Fibroblast of gingiva (primary cell): ENCODE measurements around the gene RAD18.

ENCODE experiments used
- DNase-seq: peaks from one replicate; pipeline ENCODE4 v3.0.0-alpha.2; 2011; ENCODE audit warnings: low read depth

The RAD18 gene

DNA sequence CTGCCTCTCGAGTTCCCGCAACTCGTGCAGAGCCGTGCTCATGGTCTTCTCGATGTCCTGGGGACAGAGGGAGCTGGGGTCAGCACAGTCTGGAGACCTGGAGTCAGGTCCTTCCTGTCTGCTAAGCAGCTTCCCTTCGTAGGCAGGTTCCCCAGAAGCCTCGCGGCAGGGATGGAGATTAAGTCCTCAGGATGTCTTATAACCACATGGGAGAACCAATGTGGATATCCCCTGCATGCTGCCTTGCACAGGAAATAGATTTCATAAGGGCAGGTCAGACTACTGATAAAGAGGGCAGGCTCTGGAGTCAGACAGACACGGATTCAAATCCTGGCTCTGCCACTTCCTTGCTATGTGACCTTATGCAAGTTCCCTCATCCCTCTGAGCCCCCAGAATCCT lies 22.6 kb upstream of the RAD18 start:
- DNase-seq: no peak

- DNase-seq: no peak
Observed at GRCh38 chr3:8985411-8985831, 22.1 kb upstream of the RAD18 start.

DNA sequence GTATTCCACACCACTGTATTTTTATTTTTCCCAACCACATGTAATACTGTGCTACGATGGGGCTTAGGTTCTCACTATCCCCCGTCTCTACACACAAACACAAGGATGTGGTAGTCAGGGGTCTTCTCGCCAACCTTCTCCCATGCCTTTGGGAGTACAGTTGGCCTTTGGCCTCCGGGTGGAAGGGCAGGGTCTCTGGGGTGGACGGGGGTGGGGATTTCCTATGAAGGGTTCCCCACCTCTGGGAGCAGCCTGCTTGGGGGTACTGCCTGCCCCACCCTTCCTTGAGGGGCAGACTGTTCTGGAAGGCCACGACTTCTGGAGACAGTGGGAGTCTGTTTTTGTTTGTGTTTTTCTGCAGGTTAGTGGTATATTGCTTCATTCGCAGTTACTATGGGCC lies 21.3 kb upstream of the RAD18 start:
- DNase-seq: no peak

DNA sequence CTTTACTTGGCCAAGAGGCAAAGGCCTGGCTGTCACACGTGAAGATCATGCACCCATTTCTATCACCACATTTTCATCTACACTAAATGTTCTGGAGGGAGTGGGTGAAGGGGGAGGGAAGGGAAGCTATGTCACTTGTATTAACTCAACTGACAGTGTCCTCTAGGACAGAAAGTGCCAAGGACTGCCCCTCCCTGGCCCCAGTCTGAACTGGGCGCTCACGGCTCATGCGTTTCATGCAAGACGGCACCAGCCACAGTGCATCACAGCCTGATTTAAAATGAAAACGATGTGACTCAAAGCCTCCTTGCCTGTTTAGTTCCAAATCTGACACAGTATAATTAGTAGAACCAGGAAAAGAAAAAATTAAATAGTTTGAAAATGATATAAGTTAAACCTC lies 20.8 kb upstream of the RAD18 start:
- DNase-seq: no peak

DNA sequence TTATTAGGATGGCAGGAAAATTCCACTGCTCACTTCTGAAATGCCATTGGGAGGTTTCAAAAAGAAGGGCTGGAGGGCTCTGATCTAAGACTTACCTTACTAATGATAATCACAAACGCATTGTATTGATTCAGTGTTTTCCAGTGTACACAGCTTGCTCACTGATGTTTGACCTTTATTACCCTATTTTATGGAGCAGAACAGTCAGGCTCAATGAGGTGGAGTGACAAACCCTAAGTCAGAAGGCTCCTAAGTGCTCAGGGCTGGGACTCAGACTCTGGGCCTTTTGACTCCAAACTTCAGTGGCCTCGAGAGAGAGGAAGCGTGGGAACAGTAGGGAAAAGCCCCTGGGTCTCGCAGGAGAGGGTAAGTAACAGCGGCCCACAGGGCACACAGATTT lies 20.3 kb upstream of the RAD18 start:
- DNase-seq: no peak

- DNase-seq: no peak
Observed at GRCh38 chr3:8983026-8983425, 19.8 kb upstream of the RAD18 start.

GRCh38 chr3:8982509-8982908 lies 19.2 kb upstream of the RAD18 start:
- no peak for DNase-seq

DNA sequence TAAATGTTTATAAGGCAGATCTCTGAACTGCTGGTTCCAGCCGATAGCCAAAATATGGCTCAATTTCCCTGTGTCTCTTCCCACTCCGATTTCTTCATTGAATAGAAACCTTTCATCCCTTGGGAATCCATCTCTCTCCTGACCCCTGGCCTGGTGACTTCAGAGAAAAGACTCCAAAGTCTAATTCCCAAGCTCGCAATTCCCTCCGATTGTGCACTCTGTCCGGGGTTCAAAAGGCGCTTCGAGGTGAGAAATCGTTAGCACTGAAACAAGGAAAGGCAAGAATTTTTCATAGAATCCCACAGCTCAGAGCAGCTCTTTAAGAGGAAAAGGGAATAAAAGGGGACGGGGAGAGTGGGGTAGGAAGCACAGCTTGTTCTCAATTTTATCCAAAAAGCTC lies 18.4 kb upstream of the RAD18 start:
- DNase-seq: no peak

DNA sequence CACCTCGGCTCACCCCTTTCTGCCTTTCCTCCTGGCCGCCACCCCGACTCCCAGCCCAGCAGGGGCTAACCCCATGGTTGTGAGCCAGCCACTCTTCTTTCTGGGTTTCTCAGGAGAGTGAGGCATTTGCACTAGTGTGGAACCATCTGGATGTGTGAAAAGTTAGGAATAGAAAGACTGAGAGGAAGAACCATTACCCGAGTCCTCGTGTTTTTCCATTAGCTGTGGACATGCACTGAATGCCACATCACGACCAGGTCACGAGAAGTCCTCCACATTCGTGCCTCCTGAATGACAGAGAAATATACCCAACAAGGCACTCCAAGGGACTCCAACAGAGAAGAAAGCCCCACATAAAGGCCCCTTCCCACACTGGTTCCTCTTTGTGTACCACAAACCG lies 18.0 kb upstream of the RAD18 start:
- DNase-seq: no peak

GRCh38 chr3:8980756-8981257 lies 17.5 kb upstream of the RAD18 start:
- DNase-seq: peak; percentile 51

DNA sequence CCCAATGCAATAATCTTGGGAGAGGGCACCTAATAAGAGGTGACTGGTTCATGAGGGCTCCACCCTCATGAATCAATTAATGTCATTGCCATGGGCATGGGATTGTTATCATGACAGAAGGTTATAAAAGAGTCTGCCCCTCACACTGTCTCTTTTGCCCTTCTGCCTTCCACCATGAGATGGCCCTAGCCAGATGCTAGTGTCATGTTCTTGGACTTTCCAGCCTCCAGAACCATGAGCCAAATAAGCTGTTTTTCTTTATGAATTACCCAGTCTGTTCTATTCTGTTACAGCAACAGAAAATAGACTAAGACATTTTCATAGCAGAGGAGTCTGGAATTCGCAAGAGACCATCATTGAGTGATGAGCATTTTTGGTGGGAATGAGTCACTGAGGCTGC lies 16.0 kb upstream of the RAD18 start:
- DNase-seq: no peak

- DNase-seq: no peak
Observed at GRCh38 chr3:8978551-8978950, 15.3 kb upstream of the RAD18 start.

GRCh38 chr3:8976540-8977182 lies 13.4 kb upstream of the RAD18 start:
- DNase-seq: no peak

GRCh38 chr3:8975081-8976020 lies 12.1 kb upstream of the RAD18 start:
- no peak for DNase-seq

DNA sequence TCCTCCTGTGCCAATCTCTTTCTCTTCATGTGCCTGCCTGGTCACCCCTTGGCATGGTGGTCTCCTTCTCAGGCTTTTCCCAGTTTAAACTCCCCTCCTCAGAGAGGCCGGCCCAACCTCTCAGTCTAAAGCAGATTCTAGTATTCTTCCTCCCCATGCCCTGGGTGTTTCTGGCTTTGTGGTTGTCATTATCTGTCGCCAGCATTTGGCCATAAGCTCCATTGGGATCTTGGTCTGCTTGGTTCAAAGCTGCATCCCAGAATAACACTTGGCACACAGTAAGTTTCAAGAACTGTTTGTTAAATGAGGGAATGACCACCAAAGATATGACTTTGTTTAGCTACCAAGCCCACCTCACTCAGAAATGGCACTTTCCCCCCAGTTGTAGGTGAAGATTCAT lies 11.2 kb upstream of the RAD18 start:
- DNase-seq: no peak

GRCh38 chr3:8972639-8973038 lies 9.4 kb upstream of the RAD18 start:
- no peak for DNase-seq

- peak; percentile 49 for DNase-seq
Observed at GRCh38 chr3:8970971-8971589, 7.8 kb upstream of the RAD18 start.

- no peak for DNase-seq
Observed at GRCh38 chr3:8969241-8969640, 6.0 kb upstream of the RAD18 start.

DNA sequence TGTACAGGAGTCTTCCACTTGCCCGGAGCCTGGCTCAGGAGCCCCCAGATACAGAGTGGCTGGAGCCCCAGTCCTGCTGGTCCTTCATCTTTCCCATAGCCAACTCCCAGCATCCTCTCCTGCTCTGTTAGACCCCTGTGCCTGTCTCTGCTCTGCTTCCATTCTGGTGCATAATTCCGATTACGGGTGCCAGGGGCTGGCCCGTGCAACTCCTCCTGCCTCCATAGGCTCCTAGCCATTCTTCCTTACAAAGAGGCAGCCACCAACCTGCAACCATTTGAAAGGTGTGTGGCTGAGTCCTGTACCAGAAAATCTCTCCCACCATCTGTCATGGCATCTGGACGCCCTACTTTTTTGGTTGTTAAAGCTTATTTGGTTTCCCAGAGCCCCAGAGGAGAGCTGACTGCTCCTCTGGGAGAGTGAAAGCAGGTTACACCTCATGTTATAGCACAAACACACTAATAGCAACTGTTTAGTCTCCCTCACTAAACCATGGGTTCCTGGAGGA lies 5.2 kb upstream of the RAD18 start:
- no peak for DNase-seq

GRCh38 chr3:8967553-8967952 lies 4.3 kb upstream of the RAD18 start:
- DNase-seq: no peak

DNA sequence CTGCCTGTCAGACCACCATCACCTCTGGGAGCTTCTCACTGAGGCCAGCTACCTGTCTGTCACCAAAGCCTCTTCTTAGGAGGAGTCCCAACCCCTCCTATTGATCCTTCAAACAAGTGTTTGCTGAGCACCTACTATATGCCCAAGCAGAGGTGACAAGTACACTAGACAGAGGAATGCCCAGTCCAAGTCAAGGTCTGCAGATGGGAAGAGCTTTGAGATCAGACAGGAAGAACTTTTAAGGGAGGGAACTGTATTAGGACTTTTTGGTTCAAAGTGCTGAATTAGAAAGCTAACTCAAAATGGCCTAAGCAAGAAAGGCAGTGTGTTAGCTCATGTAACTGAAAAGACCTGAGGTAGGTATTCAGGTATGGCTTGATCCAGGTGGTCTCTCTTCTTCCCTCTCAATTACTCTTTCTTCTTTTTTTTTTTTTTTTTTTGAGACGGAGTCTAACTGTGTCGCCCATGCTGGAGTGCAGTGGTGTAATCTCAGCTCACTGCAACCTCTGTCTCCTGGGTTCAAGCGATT lies 3.6 kb upstream of the RAD18 start:
- no peak for DNase-seq

DNA sequence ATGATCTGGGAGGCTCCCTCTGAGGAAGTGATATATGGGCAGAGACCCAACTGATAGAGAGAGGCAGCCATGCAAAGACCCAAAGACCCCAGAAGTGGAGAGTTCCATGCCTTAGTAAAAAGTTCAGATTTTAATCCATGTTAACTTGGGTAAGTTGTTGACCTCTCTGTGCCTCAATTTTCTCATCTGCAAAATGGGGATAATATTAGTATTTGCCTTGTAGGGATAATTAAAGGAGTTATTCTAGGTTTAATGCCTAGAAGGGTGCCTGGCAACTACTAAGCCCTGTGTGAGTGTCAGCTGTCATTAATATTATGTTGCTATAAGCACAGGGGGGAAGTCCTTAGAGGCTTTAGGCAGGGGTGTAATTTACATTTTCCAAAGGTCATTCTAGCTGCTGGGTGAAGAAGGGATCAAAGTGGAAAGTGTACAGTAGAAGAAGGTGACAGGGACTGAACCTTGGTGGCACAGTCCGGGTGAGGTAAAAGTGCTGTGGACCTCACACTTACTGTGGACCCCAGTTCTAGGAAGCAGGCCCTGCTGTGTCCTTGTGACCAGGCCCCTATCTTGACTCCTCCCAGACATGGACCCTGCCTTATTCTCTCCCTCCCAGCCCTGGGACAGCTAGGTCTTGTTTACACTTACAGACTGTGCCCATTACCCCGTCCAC lies 3.0 kb upstream of the RAD18 start:
- no peak for DNase-seq
